WTC11 (cell line): ENCODE data around the gene TBL1X. TPM values are rescaled to one million over a fixed set of nuclear protein-coding genes. Genes with fewer than 3 reads are reported as not detected.

Experiments
- ATAC-seq: fragments of 200-7000 bp; cut with Tn5 transposase; 2 replicates; pipeline ENCODE4 v1.10.0; 2021; ENCODE audit warnings: mild to moderate bottlenecking, moderate library complexity
- CTCF ChIA-PET: fragments of 300-600 bp; sonication (Branson Sonifier 250); formaldehyde crosslinking; loops from one replicate; lab custom pipeline; 2021; ENCODE audit warnings: antibody characterized with exemption; lab: Charles Lee
- POLR2A ChIA-PET: fragments of 350-600 bp; sonication (Branson Sonifier 250); formaldehyde crosslinking; loops from one replicate; lab custom pipeline; 2021; ENCODE audit warnings: antibody characterized with exemption; lab: Charles Lee
- DNase-seq: peaks from one replicate; pipeline ENCODE4 v3.0.0; 2021; ENCODE audit warnings: low spot score
- H3K27ac Mint-ChIP-seq: 2 replicates; pipeline ENCODE4 v1.8.0; 2021; ENCODE audit warnings: mixed read lengths
- H3K27me3 Mint-ChIP-seq: 2 replicates; pipeline ENCODE4 v1.8.0; 2021; ENCODE audit warnings: low read depth, mild to moderate bottlenecking, moderate library complexity, mixed read lengths
- H3K36me3 Mint-ChIP-seq: 2 replicates; pipeline ENCODE4 v1.8.0; 2021; ENCODE audit warnings: mixed read lengths
- H3K4me1 Mint-ChIP-seq: 2 replicates; pipeline ENCODE4 v1.8.0; 2022; ENCODE audit warnings: mixed read lengths
- H3K4me3 Mint-ChIP-seq: 2 replicates; pipeline ENCODE4 v1.8.0; 2021; ENCODE audit warnings: mild to moderate bottlenecking, moderate library complexity, mixed read lengths
- H3K9me3 Mint-ChIP-seq: 2 replicates; pipeline ENCODE4 v1.8.0; 2021; ENCODE audit warnings: mixed read lengths
- ATF3 ChIP-seq: sonication (generic); formaldehyde crosslinking; conservative IDR thresholded peaks from 2 replicates; pipeline ENCODE4 v1.8.1; 2022; ENCODE audit warnings: mild to moderate bottlenecking, missing genetic modification reagents
- CDX4 ChIP-seq: fragments of 250-450 bp; sonication (Bioruptor Pico); IDR thresholded peaks from 2 replicates; pipeline ENCODE4 v1.9.0; 2021; ENCODE audit warnings: moderate library complexity, mild to moderate bottlenecking, inconsistent platforms, borderline replicate concordance
- E2F5 ChIP-seq: sonication (generic); formaldehyde crosslinking; IDR thresholded peaks from 2 replicates; pipeline ENCODE4 v1.8.1; 2022; ENCODE audit warnings: mild to moderate bottlenecking, moderate library complexity, missing genetic modification reagents
- MAX ChIP-seq: sonication (generic); formaldehyde crosslinking; IDR thresholded peaks from 2 replicates; pipeline ENCODE4 v1.8.0; 2022; ENCODE audit warnings: mild to moderate bottlenecking, missing genetic modification reagents
- NFYB ChIP-seq: sonication (generic); formaldehyde crosslinking; conservative IDR thresholded peaks from 2 replicates; pipeline ENCODE4 v1.8.0; 2022; ENCODE audit warnings: low read depth, missing genetic modification reagents
- NR1H2 ChIP-seq: sonication (generic); formaldehyde crosslinking; IDR thresholded peaks from 2 replicates; pipeline ENCODE4 v1.9.0; 2021; ENCODE audit warnings: mild to moderate bottlenecking, moderate library complexity, missing genetic modification reagents
- NR3C1 ChIP-seq: sonication (generic); formaldehyde crosslinking; conservative IDR thresholded peaks from 2 replicates; pipeline ENCODE4 v1.8.1; 2023; ENCODE audit warnings: low read depth, mild to moderate bottlenecking, missing genetic modification reagents
- PRDM15 ChIP-seq: sonication (generic); formaldehyde crosslinking; IDR thresholded peaks from 2 replicates; pipeline ENCODE4 v1.8.0; 2022; ENCODE audit warnings: missing genetic modification reagents
- RORB ChIP-seq: fragments of 250-450 bp; sonication (Bioruptor Pico); IDR thresholded peaks from 2 replicates; pipeline ENCODE4 v1.9.0; 2021; ENCODE audit warnings: mild to moderate bottlenecking
- ZNF138 ChIP-seq: sonication (generic); formaldehyde crosslinking; conservative IDR thresholded peaks from 2 replicates; pipeline ENCODE4 v1.8.1; 2022; ENCODE audit warnings: mild to moderate bottlenecking, moderate library complexity, missing genetic modification reagents
- ZNF219 ChIP-seq: sonication (generic); formaldehyde crosslinking; IDR thresholded peaks from 2 replicates; pipeline ENCODE4 v1.8.0; 2023; ENCODE audit warnings: missing genetic modification reagents, mild to moderate bottlenecking, borderline replicate concordance
- ZNF396 ChIP-seq: fragments of 250-450 bp; sonication (Bioruptor Pico); IDR thresholded peaks from 2 replicates; pipeline ENCODE4 v1.8.0; 2021; ENCODE audit warnings: mild to moderate bottlenecking, moderate library complexity, borderline replicate concordance
- ZNF423 ChIP-seq: fragments of 250-450 bp; sonication (Bioruptor Pico); IDR thresholded peaks from 2 replicates; pipeline ENCODE4 v2.1.2; 2022; ENCODE audit warnings: mild to moderate bottlenecking, moderate library complexity
- ZSCAN18 ChIP-seq: fragments of 250-450 bp; sonication (Bioruptor Pico); IDR thresholded peaks from 2 replicates; pipeline ENCODE4 v2.1.2; 2022; ENCODE audit warnings: mild to moderate bottlenecking, moderate library complexity
- total RNA-seq: library from RNA; stranded (reverse); gene quantifications from 3 replicates; pipeline ENCODE4 v1.2.3, GENCODE V29; 2021

The TBL1X gene
- total RNA-seq, 1 experiment from 2014 or later = 27.7 TPM

GRCh38 chrX:9738151-9738550 is 273.3 kb downstream of the TBL1X start (continued):
- TF ChIP-seq CDX4 (CRISPR knock-in tag) (no peak), ZNF219 (CRISPR knock-in tag) (no peak)

GRCh38 chrX:9739130-9739529 is 274.3 kb downstream of the TBL1X start:
- ChIA-PET CTCF (no interaction called here), POLR2A (no interaction called here)
- TF ChIP-seq ZNF423 (CRISPR knock-in tag) = no peak
- TF ChIP-seq, all 79 proteins: peak for 0
- no peak for ATAC-seq
- Mint-ChIP-seq H3K4me1 (no peaks in the 10 kb centered on the region), H3K27me3 (no peaks in the 10 kb centered on the region), H3K36me3 (peaks cover 13% of the 10 kb centered on the region), H3K27ac (no peak overlapping the region), H3K4me3 (no peak overlapping the region), H3K9me3 (no peaks in the 10 kb centered on the region)
- DNase-seq = no peak

GRCh38 chrX:9745417-9746115 is 280.7 kb downstream of the TBL1X start:
- H3K9me3 Mint-ChIP-seq = no peaks in the 10 kb centered on the region
- H3K27me3 Mint-ChIP-seq = no peaks in the 10 kb centered on the region; the same call in 1 of the 2 replicates
- ChIA-PET CTCF (no interaction called here), POLR2A (no interaction called here)
- ATAC-seq = no peak
- peaks cover 11% of the 10 kb centered on the region for H3K36me3 Mint-ChIP-seq
- no peak for DNase-seq
- no peak overlapping the region for H3K27ac Mint-ChIP-seq
- no peak overlapping the region for H3K4me3 Mint-ChIP-seq
- peaks cover 21% of the 10 kb centered on the region for H3K4me1 Mint-ChIP-seq
- TF ChIP-seq NR1H2 (CRISPR knock-in tag) (no peak), ZNF396 (CRISPR knock-in tag) (no peak), ATF3 (CRISPR knock-in tag) (no peak), NFYB (CRISPR knock-in tag) (no peak), E2F5 (CRISPR knock-in tag) (no peak), PRDM15 (no peak), NR3C1 (CRISPR knock-in tag) (no peak), ZSCAN18 (CRISPR knock-in tag) (no peak), MAX (CRISPR knock-in tag) (no peak), ZNF138 (CRISPR knock-in tag) (no peak), RORB (no peak)
